ENCODE data around the gene B9D1.
A peak's percentile ranks its signal among the peaks of the same experiment; 100 is the strongest.

B9D1 gene

DNA sequence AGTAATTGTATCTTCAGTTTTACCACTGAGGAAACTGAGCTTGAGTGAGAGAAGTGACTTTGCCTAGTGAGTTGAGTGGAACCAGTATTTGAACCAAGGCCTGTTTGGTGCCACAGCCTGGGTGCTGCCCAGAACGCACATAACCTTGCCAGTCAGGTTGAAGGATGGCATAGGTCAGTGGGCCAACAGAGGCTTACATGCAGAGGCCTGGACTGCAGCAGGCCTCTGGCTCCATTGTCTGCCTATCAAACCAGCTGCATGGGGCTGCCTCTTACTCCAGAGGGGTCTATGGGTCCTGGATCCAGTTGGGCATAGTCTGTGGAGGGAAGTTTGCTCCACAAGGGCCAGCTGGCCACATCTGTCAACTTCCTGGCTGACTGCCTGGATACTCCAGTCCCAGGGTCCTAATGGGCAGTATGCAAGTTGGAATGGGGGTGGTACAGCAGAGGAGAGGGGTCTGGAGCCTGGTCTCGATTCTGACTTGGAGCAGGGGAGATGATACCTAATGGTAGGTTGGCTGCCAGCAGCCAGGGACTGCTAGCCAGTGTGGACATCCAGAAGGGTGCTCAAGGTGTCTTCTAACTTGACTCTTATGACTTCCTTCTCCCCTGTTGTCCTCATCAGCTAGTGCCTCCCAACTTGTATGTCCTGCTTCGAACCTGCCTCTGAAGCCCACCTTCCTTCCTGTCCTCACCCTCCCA lies 37.4 kb upstream of the B9D1 start:
- Mint-ChIP-seq H3K27ac (no peak overlapping the region), H3K27me3 (peaks cover 20% of the 10 kb centered on the region)
- CTCF ChIA-PET, result interaction anchor here (0.9 kb wide), 1 partner anchor 48 kb away, joined by 3 read pairs; no protein-coding TSS in a partner anchor

DNA sequence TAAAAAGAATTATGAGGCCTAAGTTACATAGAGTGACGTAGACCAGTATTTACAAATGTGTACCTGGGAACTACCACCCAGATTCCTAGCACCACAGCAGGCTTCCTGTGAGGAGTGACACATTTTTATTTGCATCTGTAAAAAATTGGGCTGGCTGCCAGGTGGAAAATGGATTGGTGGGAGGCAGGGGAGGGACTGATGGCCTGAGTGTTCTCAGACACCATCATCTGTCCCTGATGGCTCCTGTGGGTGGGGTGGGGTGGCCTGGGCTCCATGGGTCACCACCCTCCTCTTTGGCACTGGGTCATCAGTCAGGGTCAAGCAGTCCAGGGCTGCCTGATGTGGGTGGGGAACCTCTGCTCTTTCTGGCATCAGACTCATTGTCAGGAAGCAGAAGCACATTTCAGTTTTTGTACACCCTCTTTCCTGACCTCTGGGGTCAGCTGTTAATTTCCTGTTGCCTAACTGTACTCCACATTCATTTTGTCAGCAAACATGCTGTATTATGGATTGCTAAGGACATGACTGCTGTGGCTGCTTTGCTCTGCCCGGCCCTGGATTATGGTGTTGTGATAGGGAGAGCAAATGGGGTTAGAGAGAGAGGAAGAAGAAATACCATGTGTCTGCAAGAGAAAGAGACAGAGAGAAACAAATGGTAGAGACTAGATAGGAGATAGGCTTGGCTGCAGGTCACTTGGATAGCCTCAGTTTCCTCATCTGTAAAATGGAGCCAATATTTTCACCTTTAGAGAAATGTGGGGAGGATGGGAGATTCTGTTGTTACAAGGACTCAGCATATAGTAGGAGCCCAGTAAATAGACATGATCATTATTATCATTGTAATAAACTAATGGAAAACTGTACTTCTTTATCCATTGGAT lies 36.0 kb upstream of the B9D1 start:
- Mint-ChIP-seq H3K27me3 (peaks cover 27% of the 10 kb centered on the region), H3K9me3 (no peaks in the 10 kb centered on the region), H3K36me3 (no peaks in the 10 kb centered on the region), H3K4me3 (no peak overlapping the region), H3K4me1 (no peaks in the 10 kb centered on the region), H3K27ac (no peak overlapping the region)
- CTCF ChIA-PET, result no interaction called here
- DNase-seq, result no peak

More for the DNA sequence above, 37.4 kb upstream of the B9D1 start:
- H3K9me3 Mint-ChIP-seq, result no peaks in the 10 kb centered on the region
- H3K4me3 Mint-ChIP-seq, result no peak overlapping the region
- H3K36me3 Mint-ChIP-seq, result no peaks in the 10 kb centered on the region
- DNase-seq, result no peak
- no peaks in the 10 kb centered on the region for H3K4me1 Mint-ChIP-seq

DNA sequence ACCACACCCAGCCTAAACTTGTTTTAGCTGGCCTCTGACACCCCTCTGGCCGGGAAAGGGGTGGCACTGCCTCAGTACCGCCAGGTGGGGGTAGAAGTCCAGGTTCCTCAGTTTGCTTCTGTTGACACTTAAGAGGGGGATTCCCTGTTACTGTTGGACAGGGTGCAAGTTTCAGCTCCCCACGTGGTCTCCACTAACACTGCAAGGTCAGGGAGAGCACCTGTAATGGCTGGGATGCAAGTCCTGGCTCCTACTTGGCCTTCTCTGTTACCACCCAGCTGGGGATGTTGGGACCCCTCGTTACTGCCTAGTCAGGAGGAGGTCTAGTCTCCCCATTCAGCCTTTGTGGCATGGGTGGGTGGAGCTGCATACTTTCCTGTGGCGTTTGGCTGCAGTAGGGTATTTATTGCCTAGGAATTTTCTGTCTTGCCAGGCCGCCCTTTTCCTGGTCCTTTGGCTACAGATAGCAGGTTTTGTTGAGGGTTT lies 35.1 kb upstream of the B9D1 start:
- H3K4me3 Mint-ChIP-seq, result no peak overlapping the region
- H3K27me3 Mint-ChIP-seq, result peaks cover 36% of the 10 kb centered on the region
- H3K4me1 Mint-ChIP-seq, result no peaks in the 10 kb centered on the region
- CTCF ChIA-PET, result no interaction called here
- no peak overlapping the region for H3K27ac Mint-ChIP-seq
- no peaks in the 10 kb centered on the region for H3K36me3 Mint-ChIP-seq
- DNase-seq, result no peak
- H3K9me3 Mint-ChIP-seq, result no peaks in the 10 kb centered on the region

DNA sequence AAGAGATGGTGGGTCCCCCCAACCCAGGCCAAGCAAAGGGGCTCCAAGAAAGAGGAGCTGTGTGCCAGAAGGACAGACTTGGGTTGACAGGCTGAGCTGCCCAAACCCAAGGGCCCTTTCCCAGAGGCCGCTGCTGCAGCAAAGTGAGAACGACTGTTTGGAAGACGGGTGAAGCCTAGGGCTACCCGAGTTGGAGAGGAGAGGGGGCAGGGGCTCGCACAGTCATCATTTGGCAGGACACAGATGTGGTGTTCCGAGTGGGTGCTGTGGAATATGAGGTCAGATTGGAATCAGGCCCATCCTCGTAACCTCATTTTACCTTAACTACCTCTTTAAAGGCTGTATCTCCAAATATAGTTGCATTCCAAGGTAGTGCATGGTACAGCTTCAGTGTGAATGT lies 29.8 kb upstream of the B9D1 start:
- CTCF ChIA-PET, result no interaction called here
- H3K4me1 Mint-ChIP-seq, result no peaks in the 10 kb centered on the region
- H3K27me3 Mint-ChIP-seq, result peaks cover 67% of the 10 kb centered on the region
- DNase-seq, result no peak
- peak overlapping the region; percentile 42 for H3K27ac Mint-ChIP-seq
- H3K4me3 Mint-ChIP-seq, result no peak overlapping the region
- H3K9me3 Mint-ChIP-seq, result no peaks in the 10 kb centered on the region
- no peaks in the 10 kb centered on the region for H3K36me3 Mint-ChIP-seq

DNA sequence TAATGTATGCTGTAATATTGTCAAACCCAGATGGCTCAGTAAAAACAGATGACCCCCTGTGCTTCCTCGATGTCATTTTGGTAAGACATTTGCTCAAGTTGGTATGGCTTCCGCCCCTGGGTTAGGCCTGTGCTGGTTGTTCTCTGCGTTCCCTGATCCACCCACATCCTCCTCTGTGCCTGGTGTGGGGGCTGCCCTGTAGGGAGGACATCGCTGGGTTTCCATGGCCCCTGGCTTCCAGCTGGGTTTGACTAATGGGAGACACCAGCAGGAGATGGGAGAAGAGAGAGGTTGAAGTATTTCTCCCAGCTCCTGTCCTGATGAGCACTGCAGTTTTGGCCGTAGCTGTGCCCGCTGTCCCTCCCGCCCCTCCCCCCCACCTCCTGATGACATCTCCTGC lies 28.9 kb upstream of the B9D1 start:
- H3K4me3 Mint-ChIP-seq, result no peak overlapping the region
- H3K9me3 Mint-ChIP-seq, result no peaks in the 10 kb centered on the region
- no peaks in the 10 kb centered on the region for H3K36me3 Mint-ChIP-seq
- no peak for DNase-seq
- CTCF ChIA-PET, result no interaction called here
- no peak overlapping the region for H3K27ac Mint-ChIP-seq
- no peaks in the 10 kb centered on the region for H3K4me1 Mint-ChIP-seq
- peaks cover 66% of the 10 kb centered on the region for H3K27me3 Mint-ChIP-seq

DNA sequence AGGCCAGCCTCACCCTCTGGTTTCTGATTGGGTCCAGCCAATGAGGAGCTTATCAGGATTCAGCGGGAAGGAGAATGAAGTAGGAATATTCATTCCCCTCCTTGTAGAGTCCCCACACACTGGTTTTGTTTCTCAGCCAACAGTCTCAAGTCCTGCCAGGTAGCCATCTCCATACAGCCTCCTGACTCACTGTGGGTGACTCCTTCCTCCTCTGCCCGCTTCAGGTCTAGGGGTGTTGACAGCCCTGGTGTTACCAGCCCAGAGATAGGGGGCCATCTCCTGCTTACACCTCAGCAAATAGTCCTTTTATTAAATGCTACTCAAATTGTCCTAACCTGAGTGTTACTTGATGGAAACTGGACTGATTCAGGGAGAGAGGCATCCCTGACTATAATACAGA lies 28.4 kb upstream of the B9D1 start:
- Mint-ChIP-seq H3K27me3 (peaks cover 66% of the 10 kb centered on the region), H3K4me1 (no peaks in the 10 kb centered on the region), H3K36me3 (no peaks in the 10 kb centered on the region), H3K9me3 (no peaks in the 10 kb centered on the region), H3K27ac (no peak overlapping the region), H3K4me3 (no peak overlapping the region)
- CTCF ChIA-PET, result no interaction called here
- no peak for DNase-seq

DNA sequence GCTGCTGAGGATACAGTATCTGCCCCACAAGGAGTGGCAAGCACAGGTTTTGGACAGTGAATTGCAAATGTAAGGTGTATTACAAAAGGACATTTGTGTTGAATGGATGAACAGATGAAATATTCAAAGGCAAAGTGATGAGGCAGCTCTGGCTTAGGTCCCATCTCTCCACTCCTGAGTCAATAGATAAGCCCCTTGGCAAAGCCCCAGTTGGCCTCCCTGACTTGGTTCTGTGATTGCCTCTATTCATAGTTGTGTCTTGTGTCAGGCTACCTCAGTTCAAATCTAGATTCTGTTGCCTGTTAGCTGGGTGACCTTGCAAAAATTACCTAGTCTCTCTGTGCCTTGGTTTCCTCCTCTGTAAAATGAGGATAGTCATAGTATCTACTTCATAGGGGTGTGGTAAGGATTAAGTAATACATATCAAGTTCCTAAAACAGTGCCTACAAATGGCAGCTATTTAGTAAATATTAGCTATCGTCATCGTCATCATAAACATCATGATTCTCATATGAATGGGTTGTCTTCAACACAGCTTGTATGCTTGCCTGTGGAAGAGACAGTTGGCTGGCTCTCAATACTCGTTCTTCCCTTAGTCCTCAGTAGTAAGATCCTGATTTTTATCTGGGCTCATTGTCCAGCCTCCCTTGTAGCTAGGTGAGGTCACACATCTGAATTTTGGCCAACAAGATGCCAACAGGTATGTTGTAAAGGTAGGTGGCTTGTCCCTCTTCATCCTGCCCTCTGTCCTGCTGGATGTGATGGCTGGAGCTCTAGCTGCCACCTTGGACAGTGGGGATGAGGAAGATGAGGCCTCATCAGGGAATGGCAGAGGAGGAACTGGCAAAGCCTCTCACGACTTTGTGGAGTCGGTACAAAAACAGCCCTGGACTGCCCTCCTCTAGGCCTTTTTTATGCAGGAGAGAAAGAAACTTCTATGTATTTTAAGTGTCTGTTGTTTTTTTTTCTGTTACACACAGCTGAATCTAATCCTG lies 26.6 kb upstream of the B9D1 start:
- Mint-ChIP-seq H3K4me3 (no peak overlapping the region), H3K9me3 (no peaks in the 10 kb centered on the region), H3K27ac (no peak overlapping the region), H3K36me3 (peaks cover 14% of the 10 kb centered on the region), H3K4me1 (peaks cover 8% of the 10 kb centered on the region), H3K27me3 (peaks cover 59% of the 10 kb centered on the region)
- CTCF ChIA-PET, result interaction anchor here (0.6 to 0.9 kb wide), 2 partner anchors 58 to 371 kb away, joined by 3 to 4 read pairs; no protein-coding TSS in a partner anchor
- no peak for DNase-seq

DNA sequence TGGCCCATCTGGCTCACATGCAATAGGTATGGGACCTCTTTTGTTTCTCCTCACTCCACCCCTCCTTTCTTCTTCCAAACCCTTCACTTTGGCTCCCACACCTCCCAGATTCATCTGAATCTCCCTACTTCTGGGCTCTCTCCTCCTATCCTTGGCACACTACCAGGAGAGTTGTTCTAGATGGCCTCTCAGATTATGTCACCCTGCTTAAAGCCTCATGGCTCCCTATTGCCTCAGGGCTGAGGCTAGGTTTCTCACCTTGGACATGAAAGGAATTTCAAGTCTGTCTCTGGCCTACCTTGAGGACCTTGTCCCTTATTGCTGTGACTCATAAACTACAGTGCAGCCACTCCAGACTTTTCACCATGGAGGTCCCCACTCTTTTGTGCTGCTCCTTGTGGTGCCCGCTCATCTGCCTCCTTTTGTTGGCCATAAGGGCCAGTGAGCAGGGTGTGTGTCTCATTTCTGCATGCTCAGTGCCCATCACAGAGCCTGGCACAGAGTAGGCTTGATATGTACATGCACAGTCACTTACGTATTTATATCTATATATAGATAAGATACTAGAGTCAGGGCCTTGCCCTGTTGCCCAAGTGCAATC lies 25.5 kb upstream of the B9D1 start:
- peak overlapping the region; percentile 50 for H3K27ac Mint-ChIP-seq
- peaks cover 21% of the 10 kb centered on the region for H3K36me3 Mint-ChIP-seq
- CTCF ChIA-PET, result interaction anchor here (0.9 kb wide), 1 partner anchor 59 kb away, joined by 4 read pairs; no protein-coding TSS in a partner anchor
- H3K4me3 Mint-ChIP-seq, result no peak overlapping the region
- peaks cover 52% of the 10 kb centered on the region for H3K27me3 Mint-ChIP-seq
- H3K9me3 Mint-ChIP-seq, result no peaks in the 10 kb centered on the region
- DNase-seq, result no peak
- H3K4me1 Mint-ChIP-seq, result peaks cover 8% of the 10 kb centered on the region

DNA sequence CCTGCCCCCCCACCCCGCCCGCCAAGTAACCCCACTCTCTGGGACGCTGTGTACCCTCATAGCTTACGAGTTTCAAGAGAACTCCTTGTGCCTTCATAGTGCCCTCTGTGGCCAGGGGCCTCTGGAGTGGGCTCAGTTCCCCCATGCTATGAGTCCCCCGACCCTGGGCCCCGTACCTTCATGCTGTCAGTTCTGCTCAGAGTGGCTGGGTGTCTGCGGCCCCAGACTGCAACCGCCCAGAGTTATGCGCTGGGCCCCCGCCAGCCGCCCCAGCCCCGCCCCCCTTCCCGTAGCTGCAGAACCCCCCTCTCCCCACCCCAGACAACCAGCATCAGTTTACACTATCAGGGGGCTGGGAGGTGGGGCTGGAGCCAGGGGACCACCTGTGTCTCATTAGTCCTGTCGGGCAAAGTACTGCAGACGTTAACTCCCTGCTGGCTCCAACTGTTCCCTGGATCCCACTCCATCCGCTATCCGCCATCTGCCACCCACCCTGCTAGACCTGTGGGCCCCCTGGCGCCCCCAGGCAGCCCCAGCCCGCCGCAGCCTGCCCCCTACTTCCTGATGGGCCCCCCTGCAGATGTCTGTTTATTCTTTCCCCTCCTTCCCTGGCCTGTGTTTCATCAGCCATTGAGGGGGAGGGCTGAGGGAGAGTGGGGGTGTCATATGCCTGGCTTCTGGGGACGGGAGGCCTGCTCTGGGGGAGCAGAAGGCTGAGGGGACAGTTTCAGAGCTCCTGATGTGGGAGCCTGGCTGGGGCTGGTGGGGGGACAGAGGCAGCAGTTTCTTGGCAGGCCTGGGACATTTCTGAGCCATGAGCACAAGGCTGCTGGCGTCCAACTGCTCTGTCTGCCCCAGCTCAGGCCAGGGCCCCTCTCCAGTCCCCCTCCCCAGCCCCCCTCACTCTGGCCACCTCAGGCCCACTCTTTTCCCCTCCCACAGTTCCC lies 24.7 kb upstream of the B9D1 start, which contains the start of gene MFAP4:
TSS of gene MFAP4 (minus strand) at position 217 of the 947 bp plus-strand sequence. CDS start at position 182, 35 bp downstream.
- DNase-seq, result no peak
- Mint-ChIP-seq H3K27me3 (peaks cover 44% of the 10 kb centered on the region), H3K36me3 (peaks cover 24% of the 10 kb centered on the region), H3K9me3 (no peaks in the 10 kb centered on the region), H3K27ac (peak within 1 kb of the TSS; percentile 50), H3K4me1 (peaks cover 8% of the 10 kb centered on the region), H3K4me3 (no peak within 1 kb of the TSS)
- CTCF ChIA-PET, result no interaction called here

DNA sequence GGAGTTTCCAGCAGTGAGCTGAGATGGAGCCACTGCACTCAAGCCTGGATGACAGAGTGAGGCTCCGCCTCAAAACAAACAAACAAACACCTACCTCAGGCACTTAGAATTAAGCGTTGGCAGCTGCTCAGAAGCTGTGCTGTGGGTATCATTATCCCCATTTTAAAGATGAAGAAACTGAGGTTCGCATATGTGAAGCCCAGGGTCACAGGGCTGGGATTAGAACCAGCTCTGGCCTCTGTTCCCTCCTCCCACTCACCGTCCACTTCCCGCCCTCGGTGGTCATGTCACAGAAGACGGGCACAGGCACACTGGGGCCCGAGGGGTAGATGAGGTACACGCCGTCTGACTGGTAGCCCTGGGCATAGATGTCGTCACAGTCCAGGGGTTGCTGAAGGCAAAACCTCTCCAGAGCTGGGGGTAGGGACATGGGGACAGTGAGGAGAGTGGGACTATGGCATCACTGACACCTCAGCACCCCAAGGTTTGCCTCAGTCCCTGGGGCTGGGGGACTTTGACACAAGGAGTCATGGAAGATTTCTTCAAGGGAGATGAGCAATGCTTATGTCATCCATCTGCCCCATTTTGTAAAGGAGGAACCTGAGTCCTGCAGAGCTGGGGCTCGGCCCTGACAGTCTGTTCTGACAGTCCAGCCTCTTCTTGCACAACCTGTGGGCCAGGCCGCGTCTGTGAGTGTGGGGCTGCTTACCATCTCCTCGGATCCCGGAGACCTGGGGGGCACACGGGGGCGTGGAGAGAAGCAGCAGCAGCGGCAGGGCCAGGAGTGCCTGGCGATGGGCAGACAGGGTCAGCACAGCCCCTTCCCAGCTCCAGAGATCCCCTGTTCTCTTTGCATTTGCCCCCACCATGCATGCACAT lies 23.8 kb upstream of the B9D1 start:
- Mint-ChIP-seq H3K36me3 (peaks cover 32% of the 10 kb centered on the region), H3K9me3 (no peaks in the 10 kb centered on the region), H3K27ac (no peak overlapping the region), H3K27me3 (peaks cover 38% of the 10 kb centered on the region), H3K4me3 (no peak overlapping the region), H3K4me1 (peaks cover 8% of the 10 kb centered on the region)
- no peak for DNase-seq
- CTCF ChIA-PET, result no interaction called here

DNA sequence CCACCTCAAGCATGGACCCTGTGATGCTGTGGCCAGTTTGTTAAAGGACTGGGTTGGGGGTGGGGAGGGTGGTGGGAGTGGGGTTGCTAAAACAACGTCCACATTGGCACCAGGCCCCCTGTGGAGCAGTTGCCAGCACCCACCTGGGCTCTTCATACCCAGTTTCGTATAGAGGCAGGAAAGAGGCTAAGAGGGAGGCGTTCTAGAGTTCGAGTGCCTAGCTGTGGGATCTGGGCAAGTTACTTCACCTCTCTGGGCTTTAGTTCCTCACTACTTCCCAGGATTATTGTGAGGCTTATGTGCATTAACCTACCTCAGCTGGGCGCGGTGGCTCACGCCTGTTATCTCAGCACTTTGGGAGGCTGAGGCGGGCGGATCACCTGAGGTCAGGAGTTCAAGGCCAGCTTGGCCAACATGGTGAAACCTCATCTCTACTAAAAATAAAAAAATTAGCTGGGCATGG lies 23.0 kb upstream of the B9D1 start:
- Mint-ChIP-seq H3K9me3 (no peaks in the 10 kb centered on the region), H3K27me3 (peaks cover 32% of the 10 kb centered on the region), H3K4me1 (peaks cover 10% of the 10 kb centered on the region), H3K27ac (no peak overlapping the region), H3K36me3 (peaks cover 39% of the 10 kb centered on the region), H3K4me3 (no peak overlapping the region)
- no peak for DNase-seq
- CTCF ChIA-PET, result no interaction called here

All from activated naive CD4-positive, alpha-beta T cell treated with anti-CD3 and anti-CD28 coated beads, Interleukin-2, amount 10 ng/mL, durations not matched to agents 7 days and 5 days (primary cell).